ENCODE data around the gene RAD51B.

The RAD51B gene

DNA sequence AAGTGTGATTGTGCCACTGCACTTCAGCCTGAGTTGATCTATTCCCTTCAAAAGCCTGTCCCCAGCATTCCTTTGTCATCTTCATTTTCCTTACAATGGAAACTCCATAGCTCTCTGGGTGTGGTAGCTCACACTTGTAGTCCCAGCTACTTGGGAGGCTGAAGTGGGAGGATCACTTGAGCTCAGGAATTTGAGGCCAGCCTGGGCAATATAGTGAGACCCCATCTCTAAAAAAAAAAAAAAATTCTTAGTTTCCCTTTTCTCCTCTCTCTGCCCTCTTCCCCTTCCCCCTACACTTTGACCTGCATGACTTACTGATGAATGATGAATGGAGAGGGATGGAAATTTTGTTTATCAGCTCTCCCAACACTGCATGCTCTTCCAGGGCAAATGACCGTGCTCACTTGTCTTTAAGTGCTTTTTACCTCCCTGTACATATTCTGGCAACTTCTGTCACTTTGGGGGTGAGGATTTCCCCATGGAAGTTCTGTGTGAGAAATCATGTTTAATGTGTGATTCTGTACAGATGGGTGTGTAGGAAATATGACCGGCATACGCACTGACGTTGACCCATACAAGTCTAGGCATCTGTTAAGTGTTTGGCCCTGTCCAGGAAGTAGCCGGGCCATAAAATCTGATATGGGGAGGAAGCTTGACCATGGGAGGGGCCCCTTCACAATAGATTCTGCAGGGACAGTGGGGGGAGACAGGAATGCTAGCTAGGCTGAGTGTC lies 907.9 kb downstream of the RAD51B start:
- DNase-seq, result no peak

DNA sequence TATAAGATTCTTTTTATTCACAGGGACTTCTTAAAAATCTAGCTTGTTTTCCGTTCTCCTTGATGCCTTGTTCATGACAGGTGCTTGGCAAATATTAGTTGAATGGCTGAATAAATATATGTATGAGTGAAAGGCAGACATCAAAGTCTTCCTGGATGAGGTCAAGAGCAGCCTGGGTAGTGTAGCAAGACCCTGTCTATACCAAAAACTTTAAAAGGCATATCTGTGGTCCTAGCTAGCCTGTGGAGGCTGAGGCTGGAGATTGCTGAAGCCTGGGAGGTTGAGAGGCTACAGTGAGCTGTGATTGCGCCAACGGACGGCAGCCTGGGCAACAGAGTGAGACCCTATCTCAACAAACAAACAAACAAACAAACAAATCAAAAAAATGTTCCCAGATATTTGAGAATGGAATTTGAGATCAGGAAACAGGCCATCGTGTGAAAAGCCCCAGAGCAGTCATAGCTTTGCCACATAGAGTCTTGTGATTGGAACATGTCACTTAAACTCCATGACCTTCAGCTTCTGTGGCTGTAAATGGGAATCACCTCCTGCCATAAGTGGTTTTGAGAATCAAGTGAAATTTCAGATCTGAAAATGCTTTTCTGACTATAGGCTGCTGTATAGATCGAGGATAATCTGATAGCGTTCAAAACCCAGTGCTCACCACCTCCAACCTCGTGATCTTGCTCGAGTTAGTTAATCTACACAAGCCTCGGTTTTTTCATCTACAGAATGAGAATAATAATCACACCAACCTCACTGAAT lies 908.9 kb downstream of the RAD51B start:
- no peak for DNase-seq

DNA sequence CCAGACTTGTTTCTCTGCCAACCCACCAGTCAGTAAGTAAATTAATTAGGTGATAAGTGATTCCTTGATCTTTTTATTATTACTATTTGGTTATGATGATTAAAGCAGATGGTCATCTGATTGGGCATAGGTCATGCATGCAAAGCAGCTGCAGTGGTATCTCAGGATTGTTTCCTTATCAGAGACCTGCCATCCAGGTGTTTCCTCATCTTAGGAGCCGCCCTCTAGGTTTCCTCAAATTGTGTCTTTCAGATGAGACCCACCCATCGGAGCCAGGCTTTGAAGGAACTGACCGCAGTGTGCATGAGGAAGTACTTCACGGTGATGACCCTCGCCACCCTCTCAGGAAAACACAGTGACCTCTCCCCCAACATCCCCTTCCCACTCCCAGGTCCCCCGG lies 910.0 kb downstream of the RAD51B start:
- no peak for DNase-seq

DNA sequence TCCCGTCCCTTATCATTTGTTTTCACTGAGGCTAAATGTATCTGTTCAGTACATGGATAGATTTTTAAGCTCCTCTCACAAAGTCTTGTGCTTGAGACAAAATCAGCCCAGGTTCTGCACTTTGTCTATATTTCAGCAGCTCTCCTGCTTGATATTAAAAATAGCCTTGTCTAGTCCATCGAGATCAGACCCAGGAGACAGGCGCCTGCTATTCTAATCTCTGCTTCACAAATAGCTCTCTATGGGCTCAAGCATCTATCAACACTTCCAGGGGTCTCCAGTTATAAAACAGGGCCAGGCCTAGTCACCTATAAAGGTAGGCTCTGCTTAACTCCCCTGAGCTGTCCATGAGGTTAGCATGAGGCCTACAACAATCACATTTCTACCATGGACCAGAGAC lies 910.8 kb downstream of the RAD51B start:
- no peak for DNase-seq

DNA sequence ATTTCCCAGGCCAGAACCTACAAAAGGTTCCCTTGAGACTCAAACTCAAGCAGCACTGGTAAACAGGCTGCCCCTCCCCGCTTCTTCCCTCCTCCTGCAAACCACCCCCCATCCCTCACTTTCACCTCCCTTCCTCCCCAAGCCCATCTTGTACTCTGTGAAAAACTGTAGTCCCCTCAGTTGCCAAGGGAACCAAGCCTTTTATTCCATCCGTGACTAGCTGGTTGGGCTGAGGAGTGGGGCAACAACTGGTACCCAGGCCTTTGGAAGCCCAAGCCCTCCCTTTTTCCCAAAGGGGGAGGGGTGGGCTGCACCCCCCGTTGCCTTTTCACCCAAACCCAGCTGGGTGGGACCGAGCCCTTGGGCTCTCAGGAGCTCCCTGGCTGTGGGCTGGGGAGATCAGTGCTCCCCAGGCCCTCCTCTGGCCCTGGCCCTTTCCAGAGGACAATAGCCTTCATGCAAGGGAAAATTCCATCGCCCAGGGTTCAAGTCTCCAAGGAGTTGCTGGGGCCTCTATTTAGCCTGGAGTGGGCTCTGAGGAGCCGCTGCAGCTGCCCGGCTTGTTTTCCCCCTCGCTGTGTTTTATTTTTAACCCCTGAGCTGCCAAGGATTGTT lies 911.3 kb downstream of the RAD51B start:
- no peak for DNase-seq

DNA sequence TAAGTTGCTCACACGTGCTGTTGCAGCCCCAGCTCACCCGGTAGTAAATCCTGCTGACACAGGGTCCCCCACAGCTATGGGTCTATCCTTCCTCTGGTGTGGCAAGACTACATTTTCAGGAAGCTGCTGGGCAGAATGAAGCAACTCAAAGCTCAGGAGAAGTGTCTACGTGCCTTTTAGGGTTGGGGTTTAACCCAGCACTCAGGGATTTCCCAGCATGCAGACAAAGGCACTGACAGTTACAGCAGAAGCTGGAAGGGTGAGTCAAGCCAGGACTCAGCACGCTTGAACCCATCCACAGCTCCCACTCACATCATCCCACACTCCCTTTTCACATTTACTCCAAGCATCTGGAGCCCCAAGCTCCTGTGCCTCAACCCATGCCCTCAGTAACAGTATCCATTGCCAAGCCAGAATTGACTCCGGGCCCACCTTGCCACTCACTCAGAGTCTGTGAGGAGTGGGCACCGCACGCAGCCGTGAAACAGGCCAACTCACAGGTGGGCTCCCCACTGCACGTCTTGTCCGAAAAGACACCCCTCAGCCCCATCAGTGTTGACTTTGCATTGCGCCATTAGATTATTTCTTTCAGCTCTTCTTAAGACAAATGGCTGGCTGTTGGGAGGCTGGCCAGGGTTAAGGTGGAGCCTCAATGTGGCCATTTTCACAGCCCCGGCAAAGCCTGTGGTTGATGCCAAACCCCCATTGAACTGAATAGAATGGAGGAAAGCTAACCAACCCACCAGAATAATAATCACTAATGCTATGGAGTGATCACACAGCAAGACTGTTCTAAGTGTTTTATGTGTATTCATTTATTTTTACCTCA lies 913.7 kb downstream of the RAD51B start:
- DNase-seq, result no peak

DNA sequence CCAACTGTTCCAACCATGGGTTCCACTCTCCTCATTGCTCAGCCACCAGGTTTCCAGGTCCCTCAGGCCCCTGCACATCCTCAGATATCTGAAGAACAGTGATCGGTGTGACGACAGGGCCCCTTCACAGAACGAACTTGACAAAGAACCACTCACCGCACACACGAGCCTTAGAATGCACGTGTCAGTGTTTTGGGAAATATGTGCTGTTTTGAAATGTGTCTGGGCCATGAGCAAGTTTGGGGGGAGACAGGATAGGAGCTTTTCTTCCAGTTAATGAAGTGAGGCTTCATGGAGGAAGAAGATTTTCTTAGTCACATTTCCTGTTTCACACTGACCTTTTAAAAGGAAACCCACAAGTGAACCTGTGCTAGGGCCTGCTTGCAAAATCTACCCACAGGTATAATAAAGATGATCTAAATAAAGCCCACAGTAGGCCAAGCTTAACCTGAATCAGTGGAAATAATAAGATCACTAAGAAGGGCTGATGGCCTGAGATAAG lies 914.7 kb downstream of the RAD51B start:
- no peak for DNase-seq

DNA sequence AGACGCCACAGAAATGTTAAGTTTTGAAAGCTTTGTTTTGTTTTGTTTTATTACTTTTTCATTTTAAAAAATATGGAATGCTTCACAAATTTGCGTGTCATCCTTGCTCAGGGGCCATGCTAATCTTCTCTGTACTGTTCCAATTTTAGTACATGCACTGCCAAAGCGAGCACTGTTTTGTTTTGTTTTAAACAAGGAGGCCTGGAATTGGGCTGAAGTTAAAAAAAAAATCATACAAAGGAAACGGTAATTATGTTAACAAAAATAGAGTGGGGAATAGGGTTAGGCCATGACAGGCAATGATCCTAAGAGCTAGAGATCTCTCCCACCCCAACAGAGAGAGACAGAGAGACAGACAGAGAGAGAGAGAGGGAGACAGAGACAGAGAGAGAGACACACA lies 916.3 kb downstream of the RAD51B start:
- no peak for DNase-seq

DNA sequence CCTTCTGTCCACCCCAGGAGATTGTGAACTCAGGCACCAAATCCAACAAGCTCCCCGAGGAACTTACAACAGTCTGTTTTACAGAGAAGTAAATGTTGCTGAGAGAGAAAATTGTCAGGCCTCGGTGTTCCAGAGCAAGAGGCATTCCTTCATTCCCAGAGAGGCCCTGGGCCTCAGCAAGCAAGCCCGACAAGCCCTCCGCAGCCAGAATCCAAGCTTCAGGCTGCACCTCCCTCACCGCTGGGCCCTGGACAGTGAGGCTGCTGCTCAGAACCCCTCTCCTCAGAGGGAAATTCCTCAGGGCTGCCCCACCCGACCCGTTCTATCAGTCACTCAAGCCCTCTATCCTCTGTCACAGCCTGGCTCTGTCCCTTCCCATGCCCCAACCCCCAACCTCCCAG lies 916.9 kb downstream of the RAD51B start:
- no peak for DNase-seq

DNA sequence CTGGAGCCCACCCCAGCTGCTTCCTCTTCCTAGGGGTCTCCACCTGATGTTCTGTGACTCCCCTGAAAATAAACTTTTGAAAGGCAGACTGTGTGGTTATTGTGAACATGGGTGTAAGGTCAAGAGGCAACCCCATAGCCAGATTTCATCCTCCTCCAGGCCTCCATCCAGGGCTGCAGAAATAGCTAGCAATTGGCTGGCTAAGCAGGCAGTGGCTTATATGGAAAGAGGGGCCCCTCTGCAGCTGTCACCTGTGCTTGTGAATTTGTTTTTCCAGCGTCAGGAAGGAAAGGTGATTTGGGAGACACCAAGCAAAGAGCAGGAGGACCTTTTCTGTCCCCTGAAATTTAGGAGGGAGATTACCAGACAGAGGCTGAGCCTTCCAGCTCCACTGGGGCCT lies 917.5 kb downstream of the RAD51B start:
- no peak for DNase-seq

DNA sequence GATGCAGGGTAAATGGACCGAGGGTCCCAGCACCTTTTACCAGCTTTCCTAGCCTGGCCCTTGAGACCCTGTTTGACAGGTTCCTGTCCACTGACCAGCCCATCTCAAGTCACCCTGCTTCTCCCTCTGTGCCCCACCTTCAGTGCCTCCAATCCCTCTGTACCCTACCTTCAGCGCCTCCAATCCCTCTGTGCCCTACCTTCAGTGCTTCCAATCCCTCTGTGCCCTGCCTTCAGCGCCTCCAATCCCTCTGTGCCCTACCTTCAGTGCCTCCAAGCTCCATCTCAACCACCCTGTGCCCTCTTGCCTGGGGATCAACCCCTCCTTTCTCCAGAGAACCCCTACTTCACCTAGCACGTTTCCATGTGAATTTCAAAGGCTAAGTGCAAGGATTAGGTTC lies 919.0 kb downstream of the RAD51B start:
- DNase-seq, result no peak

DNA sequence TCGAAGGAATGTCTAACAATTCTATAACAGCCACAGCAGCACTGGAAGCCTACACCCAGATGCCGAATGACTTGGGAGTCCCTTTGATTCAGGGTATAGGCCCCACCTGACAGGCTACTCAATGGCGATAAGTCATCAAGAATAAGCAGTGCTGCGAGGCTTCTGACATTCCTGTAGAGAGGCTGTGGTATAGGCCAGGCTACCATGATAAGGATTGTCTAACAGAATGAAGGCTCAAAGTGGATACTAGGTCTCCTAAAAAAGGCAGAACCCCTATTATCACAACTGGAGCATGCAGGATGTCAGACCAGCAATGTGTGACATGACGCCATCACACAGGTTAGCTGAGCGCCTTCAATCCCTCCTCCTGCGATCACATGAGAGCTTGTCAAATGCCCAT lies 920.1 kb downstream of the RAD51B start:
- DNase-seq, result no peak

DNA sequence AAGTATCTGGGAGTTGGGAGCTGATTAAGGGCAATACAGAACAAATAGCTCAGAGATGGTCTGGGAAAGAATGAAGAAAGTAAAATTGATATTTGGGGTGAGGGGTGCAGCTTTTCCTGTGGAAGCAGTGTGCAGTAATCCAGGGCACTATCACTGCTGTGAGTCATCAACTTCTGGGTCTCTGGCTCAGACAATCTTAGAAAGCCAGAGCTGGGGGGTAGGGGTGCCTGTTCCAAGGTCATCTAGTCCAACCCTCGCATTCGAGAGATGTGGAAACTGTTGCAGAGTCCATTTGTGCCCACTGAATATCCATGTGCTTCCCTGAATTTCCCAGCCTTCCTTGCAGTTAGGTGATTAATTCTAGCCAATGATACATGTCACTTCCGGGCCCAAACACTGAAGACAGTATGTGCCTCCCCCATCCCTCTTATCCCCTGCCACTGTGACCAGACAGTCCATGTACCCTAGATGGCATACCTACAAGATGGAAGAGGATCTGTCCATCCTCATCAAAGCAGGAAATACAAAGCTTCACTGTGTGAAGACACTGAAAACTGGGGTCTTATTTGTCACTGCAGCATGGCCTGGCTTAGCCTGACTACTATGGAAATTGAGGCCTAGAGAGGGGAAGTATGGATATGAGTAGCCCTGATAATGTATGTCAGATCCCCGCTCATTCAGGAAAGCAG lies 921.4 kb downstream of the RAD51B start:
- no peak for DNase-seq

DNA sequence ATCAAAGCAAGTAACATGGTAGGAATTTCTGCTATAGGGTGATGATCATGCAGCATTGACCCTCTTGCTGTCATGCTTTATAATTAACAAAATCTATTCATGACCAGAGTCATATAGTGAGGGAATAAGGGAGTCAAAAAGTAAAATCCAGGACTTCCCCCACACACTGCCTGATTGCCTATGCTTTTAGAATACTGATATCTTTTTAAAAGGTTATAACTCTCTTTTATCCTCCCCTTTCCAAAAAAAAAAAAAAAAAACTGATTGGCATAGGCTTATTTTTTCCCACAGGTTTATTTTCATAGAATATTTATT lies 921.9 kb downstream of the RAD51B start:
- no peak for DNase-seq

DNA sequence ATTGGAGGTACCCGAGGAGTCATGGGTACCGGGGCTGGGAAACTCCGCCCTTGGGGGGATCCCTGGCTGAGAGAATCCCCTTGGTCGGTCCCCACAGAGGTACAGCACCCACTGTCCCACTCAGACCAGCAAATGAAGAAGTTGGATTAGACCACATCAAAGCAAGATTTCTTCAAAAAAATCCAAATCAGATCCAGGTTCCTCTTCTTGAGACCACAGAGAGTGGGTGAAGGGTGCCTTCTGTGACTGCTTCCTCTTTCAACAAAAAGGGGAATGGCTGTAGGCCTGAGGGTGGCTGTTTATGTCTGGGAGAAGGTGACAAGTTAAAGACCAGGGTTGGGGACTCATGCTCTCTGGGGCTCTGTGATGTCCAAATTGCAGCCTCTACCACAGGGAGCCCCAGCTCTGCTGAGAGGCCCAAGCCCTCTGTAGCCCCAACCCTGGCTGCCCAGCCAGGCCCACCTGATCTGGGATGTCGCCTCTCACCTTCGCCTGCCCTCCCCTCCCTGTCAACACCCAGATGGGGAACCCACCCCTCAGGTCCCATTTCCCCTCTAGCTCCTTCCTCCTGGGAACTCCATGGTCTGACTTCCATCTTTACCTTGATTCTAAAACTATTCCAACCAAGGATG lies 922.4 kb downstream of the RAD51B start:
- DNase-seq, result no peak

DNA sequence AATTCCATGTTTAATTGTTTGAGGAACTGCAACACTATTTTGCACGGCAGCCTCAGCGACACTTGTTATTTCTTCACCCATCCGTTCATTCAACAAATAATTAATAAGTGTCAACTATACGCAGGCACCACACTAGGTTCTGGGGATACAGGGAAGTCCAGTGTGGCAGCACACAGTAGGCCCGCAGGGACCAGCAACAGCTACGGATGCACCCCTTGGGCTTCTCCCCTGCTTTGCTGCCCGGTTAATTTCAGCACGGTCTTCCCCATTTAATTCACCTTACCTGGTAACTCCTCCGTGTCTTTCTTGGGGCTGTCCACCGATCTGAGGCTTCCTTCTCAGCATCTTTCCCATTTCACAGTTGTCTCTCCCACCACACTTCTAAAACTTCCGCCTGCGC lies 925.0 kb downstream of the RAD51B start:
- no peak for DNase-seq

DNA sequence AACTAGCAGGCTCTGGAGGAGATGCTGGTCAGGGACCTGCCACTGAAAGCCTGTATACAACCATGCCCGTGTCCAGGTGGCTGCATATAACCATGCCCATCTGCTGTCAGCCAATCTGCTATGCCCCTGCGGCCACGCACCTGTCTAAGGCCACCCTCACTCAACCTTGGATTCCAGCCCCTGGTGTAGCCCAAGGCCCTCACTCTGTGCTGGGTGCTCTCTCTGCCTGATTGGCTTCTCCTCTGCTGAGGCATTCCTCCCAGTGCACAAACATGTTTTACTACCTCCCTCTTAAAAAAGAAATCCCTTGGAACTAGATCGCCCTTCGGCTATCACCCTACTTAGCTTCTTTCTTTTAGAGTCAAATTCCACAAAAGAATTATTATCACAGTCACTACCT lies 927.8 kb downstream of the RAD51B start:
- DNase-seq, result no peak

DNA sequence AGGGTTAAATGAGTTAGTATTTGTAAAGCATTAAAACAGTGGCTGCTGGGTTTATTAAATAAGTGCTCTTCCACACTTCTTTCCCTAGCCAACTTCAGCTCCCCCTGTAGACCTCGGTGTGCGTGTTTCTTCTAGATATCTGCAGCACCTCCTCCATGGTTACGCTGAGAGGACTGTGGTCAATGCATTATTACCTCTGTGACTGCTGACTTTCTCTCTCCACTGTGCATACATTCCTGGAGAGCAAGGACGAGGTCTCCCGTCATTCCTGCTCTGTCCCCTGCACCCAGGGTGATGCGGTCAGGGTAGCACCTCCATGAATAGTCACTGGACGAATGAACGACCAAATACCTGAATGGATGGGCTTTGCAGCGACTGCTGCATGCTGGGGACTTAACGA lies 928.7 kb downstream of the RAD51B start:
- no peak for DNase-seq

DNA sequence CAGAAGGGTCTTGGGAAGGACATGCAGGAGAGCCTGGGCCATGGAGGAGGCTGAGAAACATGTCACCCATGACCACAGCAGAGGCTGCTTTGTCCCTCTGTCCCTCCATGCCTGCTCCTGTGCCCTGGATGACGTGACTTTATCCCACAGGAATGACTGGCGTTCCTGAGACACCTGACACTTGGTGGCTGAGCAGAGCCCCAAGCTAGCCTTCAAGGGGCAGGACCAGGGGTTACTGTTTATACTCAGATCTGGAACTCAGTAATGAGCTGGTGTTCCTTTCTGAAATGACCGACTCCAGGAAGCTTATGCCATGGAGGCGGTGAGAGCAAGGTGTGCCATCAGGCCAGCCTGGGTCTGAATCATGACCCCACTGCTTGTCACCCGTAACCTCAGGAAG lies 929.1 kb downstream of the RAD51B start:
- DNase-seq, result no peak

DNA sequence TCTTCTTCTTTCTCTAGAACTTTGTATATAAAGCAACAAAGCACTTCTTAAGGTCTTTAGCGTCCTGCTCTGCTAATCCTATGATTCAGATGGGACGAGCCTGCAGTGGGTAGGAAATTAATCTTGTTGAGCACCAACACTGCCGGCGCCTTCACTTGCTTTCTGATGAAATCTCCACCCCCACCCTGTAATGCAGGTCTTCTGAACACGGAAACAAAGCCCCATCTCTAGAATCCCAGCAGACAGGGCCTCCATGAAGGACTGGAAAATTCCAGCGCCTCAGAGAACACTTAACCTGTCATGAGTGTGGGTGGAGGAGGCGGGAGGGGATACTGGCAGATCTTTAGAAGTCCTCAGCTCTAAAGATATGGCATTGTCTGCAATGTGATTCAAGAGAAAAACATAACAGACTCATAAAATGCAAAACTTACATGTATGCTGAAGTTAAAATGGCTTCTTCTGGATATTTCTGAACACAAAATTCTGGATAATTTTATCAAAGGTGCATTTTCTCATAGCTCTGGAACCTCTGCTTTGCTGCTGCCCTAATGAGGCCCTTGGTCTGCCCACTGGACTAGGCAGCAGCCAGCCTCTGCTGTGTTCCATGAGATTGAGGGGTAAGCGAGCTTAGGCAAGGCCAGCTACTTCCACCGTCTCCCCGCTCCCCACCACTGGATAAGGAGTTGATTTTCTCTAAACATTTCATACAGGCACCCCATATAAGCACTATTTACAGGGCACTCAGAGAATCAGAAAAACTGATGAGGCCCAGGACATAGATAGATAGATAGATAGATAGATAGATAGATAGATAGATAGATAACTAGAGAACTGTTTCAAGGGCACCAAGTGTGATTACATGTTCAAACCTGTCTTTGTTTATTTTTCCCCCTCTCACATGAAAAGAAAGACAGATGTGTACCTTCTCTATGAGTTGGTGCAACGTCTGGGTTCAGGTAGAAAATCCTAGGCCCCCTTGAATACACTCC lies 930.2 kb downstream of the RAD51B start:
- no peak for DNase-seq

All from DMS 273 treated with DMSO at 0.1 percent for 48 hours (cell line).